Measurements from ENCODE around the gene EMC10. TPM values are rescaled to one million over a fixed set of nuclear protein-coding genes. Genes with fewer than 3 reads are reported as not detected.

The EMC10 gene
- total and polyA plus RNA-seq, 2 of the 4 experiments (the other 2 are of a cell fraction): 11.3 to 90.9 TPM

- H3K4me2 ChIP-seq (ENCODE audit: low read depth, low read length): no peak overlapping the region
- no peak overlapping the region for H3K4me3 ChIP-seq (ENCODE audit: insufficient read depth, low read depth, low read length)
- H4K91ac ChIP-seq (ENCODE audit: insufficient read depth, low read depth, low read length): no peak overlapping the region
- no peak overlapping the region for H4K5ac ChIP-seq (ENCODE audit: low read depth, low read length)
- peaks cover 8% of the 10 kb centered on the region for H3K9me3 ChIP-seq (ENCODE audit: control insufficient read depth, insufficient read depth, low read length)
- intact Hi-C loops (cut with micrococcal nuclease): loop anchor here (1.0 kb wide), 1 partner anchor 385 kb away; no protein-coding TSS in a partner anchor
- no peak overlapping the region for H4K8ac ChIP-seq (ENCODE audit: low read depth in 2 of 2, low read length in 2 of 2)
- dilution Hi-C loops (cut with HindIII; ENCODE audit: low sequenced_read_pairs, unreplicated experiment): no loop called here
- no peaks in the 10 kb centered on the region for H3K9me1 ChIP-seq (ENCODE audit: insufficient read depth, low read length)
- 91% methylated on average over 10 of the region's 18 CpGs; no CpG with 5 or more reads in 1 of the 2 experiments for WGBS, 2 experiments (ENCODE audit: extremely low coverage in 2 of 2, insufficient read length in 1 of 2)
- no peak overlapping the region for H2AK5ac ChIP-seq (ENCODE audit: low read depth, low read length)
- H3K56ac ChIP-seq (ENCODE audit: extremely low read depth, insufficient read depth, low read length): no peak overlapping the region
- POLR2A ChIA-PET (ENCODE audit: unreplicated experiment): interaction anchor here (0.6 kb wide), 1 partner anchor 10 kb away, joined by 5 read pairs; no protein-coding TSS in a partner anchor
- no peaks in the 10 kb centered on the region for H3K36me3 ChIP-seq (ENCODE audit: control insufficient read depth, insufficient read depth, low read length)
- H3K14ac ChIP-seq (replicated peaks; ENCODE audit: low read depth, low read length): no peak overlapping the region
- no peaks in the 10 kb centered on the region for H4K20me1 ChIP-seq (ENCODE audit: insufficient read depth, low read length)
- no peak overlapping the region for H2BK5ac ChIP-seq (ENCODE audit: low read depth, low read length, poor library complexity, severe bottlenecking)
- no peaks in the 10 kb centered on the region for H3K4me1 ChIP-seq (ENCODE audit: control insufficient read depth, insufficient read depth, low read length)
- ATAC-seq (ENCODE audit: low read depth) (no peak), DNase-seq (no peak)
- no peak overlapping the region for H3K4ac ChIP-seq (ENCODE audit: low read depth, low read length)
- H3K27ac ChIP-seq (ENCODE audit: insufficient read depth, low read length): no peak overlapping the region
- H3K18ac ChIP-seq (ENCODE audit: low read depth, low read length): no peak overlapping the region
- no peak overlapping the region for H2BK120ac ChIP-seq (ENCODE audit: low read depth, low read length)
- no peaks in the 10 kb centered on the region for H3K79me1 ChIP-seq (ENCODE audit: low read depth in 1 of 2, low read length in 2 of 2)
- in situ Hi-C loops (cut with MboI; ENCODE audit: low sequenced_read_pairs): loop anchor here (10.0 kb wide), 1 partner anchor 248 kb away; no protein-coding TSS in a partner anchor
- no peak overlapping the region for H3K23ac ChIP-seq (ENCODE audit: low read depth, low read length)
- H3K27me3 ChIP-seq (ENCODE audit: control insufficient read depth, insufficient read depth, low read length): no peaks in the 10 kb centered on the region; the same call in 1 of the 2 replicates
- H3K9ac ChIP-seq (ENCODE audit: low read depth, low read length): no peak overlapping the region
- TF ChIP-seq FOS (IDR thresholded peaks at IDR 0.05; ENCODE audit: low read depth, low read length): no peak
- no peak for TF ChIP-seq POLR2A (IDR thresholded peaks at IDR 0.05; ENCODE audit: low read depth, low read length)
- no peak for TF ChIP-seq ELK1 (IDR thresholded peaks at IDR 0.05; ENCODE audit: borderline replicate concordance, low read depth, low read length)
- TF ChIP-seq NFE2L2 (IDR thresholded peaks at IDR 0.05; ENCODE audit: low read depth, low read length): no peak
- TF ChIP-seq CHD1 (IDR thresholded peaks at IDR 0.05; ENCODE audit: low read depth, low read length): no peak
- no peak for TF ChIP-seq CEBPB (IDR thresholded peaks at IDR 0.05; ENCODE audit: low read depth, low read length)
- TF ChIP-seq RCOR1 (IDR thresholded peaks at IDR 0.05; ENCODE audit: insufficient replicate concordance, low read length): no peak
- no peak for TF ChIP-seq SMC3 (IDR thresholded peaks at IDR 0.05; ENCODE audit: low read depth, low read length)
- TF ChIP-seq RAD21 (IDR thresholded peaks at IDR 0.05; ENCODE audit: low read length): no peak
- no peak for TF ChIP-seq CTCF (conservative IDR thresholded peaks at IDR 0.05; ENCODE audit: low read depth, low read length)
- no peak for TF ChIP-seq MXI1 (IDR thresholded peaks at IDR 0.05; ENCODE audit: borderline replicate concordance, low read depth, low read length)
- TF ChIP-seq USF2 (IDR thresholded peaks at IDR 0.05; ENCODE audit: low read depth, low read length): no peak
- no peak for TF ChIP-seq BHLHE40 (IDR thresholded peaks at IDR 0.05; ENCODE audit: low read depth, low read length)
- no peak for TF ChIP-seq MAFK (IDR thresholded peaks at IDR 0.05; ENCODE audit: low read depth, low read length)
- no peak overlapping the region for H2BK15ac ChIP-seq (ENCODE audit: low read depth, low read length)
- CTCF ChIA-PET: interaction anchor here (0.6 to 2.5 kb wide), 7 partner anchors 13 to 818 kb away, joined by 3 to 8 read pairs (median 4); no protein-coding TSS in a partner anchor
- peak overlapping the region; percentile 65 for H2AK9ac ChIP-seq (replicated peaks; ENCODE audit: low read depth, low read length, poor library complexity)
- no peak overlapping the region for H2AFZ ChIP-seq (replicated peaks; ENCODE audit: low read length, poor library complexity)
- H2BK20ac ChIP-seq (ENCODE audit: low read depth, low read length): no peak overlapping the region
- BruUV-seq (replicated peaks): no TSS peak
Measured at GRCh38 chr19:50537306-50537685, 61.0 kb downstream of the EMC10 start.

Data from IMR-90 (cell line).